ENCODE measurements around the gene PIP5K1B. TPM values are rescaled to one million over a fixed set of nuclear protein-coding genes. Genes with fewer than 3 reads are reported as not detected.

PIP5K1B gene
- total and polyA plus RNA-seq, 2 donors (not counting 1 experiment from before 2014, with no cell fraction given): under 0.01 to 0.03 TPM

DNA sequence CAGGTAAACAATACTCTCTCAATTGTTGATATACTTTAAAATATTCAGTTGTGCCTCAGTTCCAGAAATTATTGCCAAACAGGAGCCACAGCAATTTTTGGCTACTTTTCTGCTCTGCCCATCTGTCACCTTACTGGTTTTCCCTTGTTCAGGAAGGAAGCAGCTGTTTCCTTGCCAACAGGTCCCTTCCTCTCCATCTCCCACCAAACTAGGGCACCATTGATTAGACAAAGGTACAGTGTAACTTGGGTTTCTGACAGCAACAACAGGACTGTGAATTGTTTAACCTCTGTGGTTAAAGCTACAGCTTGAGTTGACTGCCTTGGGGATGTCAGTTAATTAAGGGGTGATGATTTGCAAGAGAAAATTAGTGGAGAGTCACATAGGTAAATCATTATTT lies 76.9 kb downstream of the PIP5K1B start:
- Histone ChIP-seq H3K27me3 (ENCODE audit: control insufficient read depth, insufficient read depth, low read length) (no peaks in the 10 kb centered on the region), H3K36me3 (ENCODE audit: control insufficient read depth, insufficient read depth, low read length) (no peaks in the 10 kb centered on the region), H3K4me3 (replicated peaks in 1 of 4; ENCODE audit: control extremely low read depth in 1 of 4, insufficient read depth in 1 of 4, low read depth in 3 of 4, low read length in 4 of 4) (peak overlapping the region in 2 of 4 experiments; percentile 0 to 12), H3K27ac (ENCODE audit: insufficient read depth, low read length) (no peak overlapping the region), H3K9ac (ENCODE audit: insufficient read depth, low read length) (no peak overlapping the region), H3K9me3 (ENCODE audit: control insufficient read depth, insufficient read depth, low read depth, low read length) (no peaks in the 10 kb centered on the region), H3K4me1 (ENCODE audit: control insufficient read depth, extremely low read depth, insufficient read depth, low read length) (peaks cover 11% of the 10 kb centered on the region), H4K20me1 (ENCODE audit: control insufficient read depth, extremely low read depth, insufficient read depth, low read length) (no peaks in the 10 kb centered on the region), H3K4me2 (ENCODE audit: extremely low read depth, insufficient read depth, low read length) (peak overlapping the region; percentile 54), H3K79me2 (ENCODE audit: control insufficient read depth, insufficient read depth, low read length) (peaks cover 15% of the 10 kb centered on the region), H2AFZ (ENCODE audit: low read length) (no peak overlapping the region)
- TF ChIP-seq EZH2 (IDR thresholded peaks at IDR 0.05; ENCODE audit: low read length, missing control alignments): no peak
- TF ChIP-seq, protein P1, sequence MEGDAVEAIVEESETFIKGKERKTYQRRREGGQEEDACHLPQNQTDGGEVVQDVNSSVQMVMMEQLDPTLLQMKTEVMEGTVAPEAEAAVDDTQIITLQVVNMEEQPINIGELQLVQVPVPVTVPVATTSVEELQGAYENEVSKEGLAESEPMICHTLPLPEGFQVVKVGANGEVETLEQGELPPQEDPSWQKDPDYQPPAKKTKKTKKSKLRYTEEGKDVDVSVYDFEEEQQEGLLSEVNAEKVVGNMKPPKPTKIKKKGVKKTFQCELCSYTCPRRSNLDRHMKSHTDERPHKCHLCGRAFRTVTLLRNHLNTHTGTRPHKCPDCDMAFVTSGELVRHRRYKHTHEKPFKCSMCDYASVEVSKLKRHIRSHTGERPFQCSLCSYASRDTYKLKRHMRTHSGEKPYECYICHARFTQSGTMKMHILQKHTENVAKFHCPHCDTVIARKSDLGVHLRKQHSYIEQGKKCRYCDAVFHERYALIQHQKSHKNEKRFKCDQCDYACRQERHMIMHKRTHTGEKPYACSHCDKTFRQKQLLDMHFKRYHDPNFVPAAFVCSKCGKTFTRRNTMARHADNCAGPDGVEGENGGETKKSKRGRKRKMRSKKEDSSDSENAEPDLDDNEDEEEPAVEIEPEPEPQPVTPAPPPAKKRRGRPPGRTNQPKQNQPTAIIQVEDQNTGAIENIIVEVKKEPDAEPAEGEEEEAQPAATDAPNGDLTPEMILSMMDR (conservative IDR thresholded peaks at IDR 0.05 in 1 of 2, IDR thresholded peaks at IDR 0.05 in 1 of 2; ENCODE audit: low read depth in 1 of 2, low read length in 2 of 2): no peak
- no peak for DNase-seq (ENCODE audit: low read depth in 2 of 2)

DNA sequence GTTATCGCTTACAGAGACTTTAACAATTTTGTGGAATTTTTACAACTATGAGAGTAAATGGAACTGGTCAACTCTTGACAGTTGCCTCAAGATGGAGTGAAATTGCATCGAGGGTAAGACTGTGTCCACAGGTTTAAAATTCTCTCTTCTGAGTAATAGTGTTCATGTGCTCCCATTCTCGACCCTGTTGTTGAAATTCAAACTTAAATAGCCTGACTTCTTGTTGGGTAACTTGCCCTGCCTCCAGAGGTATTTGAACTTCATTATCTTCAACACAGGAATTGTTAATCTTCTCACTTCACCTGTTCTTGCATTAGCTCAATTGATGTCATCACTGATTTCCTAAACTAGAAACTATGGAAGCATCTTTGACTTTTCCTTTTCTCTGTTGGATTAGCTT lies 77.5 kb downstream of the PIP5K1B start:
- Histone ChIP-seq H3K9me3 (ENCODE audit: control insufficient read depth, insufficient read depth, low read depth, low read length) (no peaks in the 10 kb centered on the region), H3K9ac (ENCODE audit: insufficient read depth, low read length) (no peak overlapping the region), H3K27ac (ENCODE audit: insufficient read depth, low read length) (no peak overlapping the region), H3K36me3 (ENCODE audit: control insufficient read depth, insufficient read depth, low read length) (no peaks in the 10 kb centered on the region), H2AFZ (ENCODE audit: low read length) (no peak overlapping the region), H3K4me2 (ENCODE audit: extremely low read depth, insufficient read depth, low read length) (peak overlapping the region; percentile 54), H3K4me3 (replicated peaks in 1 of 4; ENCODE audit: control extremely low read depth in 1 of 4, insufficient read depth in 1 of 4, low read depth in 3 of 4, low read length in 4 of 4) (no peak overlapping the region), H4K20me1 (ENCODE audit: control insufficient read depth, extremely low read depth, insufficient read depth, low read length) (no peaks in the 10 kb centered on the region), H3K4me1 (ENCODE audit: control insufficient read depth, extremely low read depth, insufficient read depth, low read length) (peaks cover 11% of the 10 kb centered on the region), H3K79me2 (ENCODE audit: control insufficient read depth, insufficient read depth, low read length) (peaks cover 15% of the 10 kb centered on the region), H3K27me3 (ENCODE audit: control insufficient read depth, insufficient read depth, low read length) (no peaks in the 10 kb centered on the region)
- no peak for DNase-seq (ENCODE audit: low read depth in 2 of 2)
- TF ChIP-seq, protein P1 (conservative IDR thresholded peaks at IDR 0.05 in 1 of 2, IDR thresholded peaks at IDR 0.05 in 1 of 2; ENCODE audit: low read depth in 1 of 2, low read length in 2 of 2): no peak
- no peak for TF ChIP-seq EZH2 (IDR thresholded peaks at IDR 0.05; ENCODE audit: low read length, missing control alignments)

DNA sequence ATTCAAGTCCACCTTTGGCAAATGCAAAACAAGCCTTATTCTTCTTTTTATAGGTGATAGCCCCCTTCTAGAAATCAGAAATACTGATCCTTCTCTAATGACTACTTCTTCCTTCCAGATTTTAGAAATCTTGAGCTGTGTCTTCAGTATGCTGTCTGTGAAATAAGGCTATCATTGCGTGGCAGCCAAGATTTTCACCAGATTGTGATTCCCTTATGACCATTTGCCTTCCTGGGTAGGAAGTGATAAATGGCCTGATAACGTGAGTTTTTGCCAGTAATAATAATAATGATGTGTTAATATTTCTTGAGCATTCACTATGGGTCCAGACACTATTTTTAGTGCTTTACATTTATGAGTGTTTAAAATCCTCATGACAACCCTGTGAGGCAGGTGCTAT lies 80.9 kb downstream of the PIP5K1B start:
- H3K4me2 ChIP-seq (ENCODE audit: extremely low read depth, insufficient read depth, low read length): no peak overlapping the region
- H3K36me3 ChIP-seq (ENCODE audit: control insufficient read depth, insufficient read depth, low read length): no peaks in the 10 kb centered on the region
- H3K9ac ChIP-seq (ENCODE audit: insufficient read depth, low read length): no peak overlapping the region
- H4K20me1 ChIP-seq (ENCODE audit: control insufficient read depth, extremely low read depth, insufficient read depth, low read length): no peaks in the 10 kb centered on the region
- no peak for DNase-seq (ENCODE audit: low read depth in 2 of 2)
- no peak for TF ChIP-seq EZH2 (IDR thresholded peaks at IDR 0.05; ENCODE audit: low read length, missing control alignments)
- TF ChIP-seq, protein P1 (conservative IDR thresholded peaks at IDR 0.05 in 1 of 2, IDR thresholded peaks at IDR 0.05 in 1 of 2; ENCODE audit: low read depth in 1 of 2, low read length in 2 of 2): no peak
- H3K27ac ChIP-seq (ENCODE audit: insufficient read depth, low read length): no peak overlapping the region
- H3K27me3 ChIP-seq (ENCODE audit: control insufficient read depth, insufficient read depth, low read length): no peaks in the 10 kb centered on the region
- H3K79me2 ChIP-seq (ENCODE audit: control insufficient read depth, insufficient read depth, low read length): peaks cover 6% of the 10 kb centered on the region
- no peak overlapping the region for H2AFZ ChIP-seq (ENCODE audit: low read length)
- peaks cover 5% of the 10 kb centered on the region for H3K4me1 ChIP-seq (ENCODE audit: control insufficient read depth, extremely low read depth, insufficient read depth, low read length)
- no peaks in the 10 kb centered on the region for H3K9me3 ChIP-seq (ENCODE audit: control insufficient read depth, insufficient read depth, low read depth, low read length)
- H3K4me3 ChIP-seq (replicated peaks in 1 of 4; ENCODE audit: control extremely low read depth in 1 of 4, insufficient read depth in 1 of 4, low read depth in 3 of 4, low read length in 4 of 4): no peak overlapping the region

All from fibroblast of lung (primary cell).